GM19238 (cell line): ENCODE measurements around the gene NOCT.
"Not testable (repeated sequence)": the region's sequence is repeated elsewhere in the genome, so short reads cannot be mapped to it uniquely, and the experiment has no call there.

ENCODE experiments used
- DNase-seq: peaks from one replicate; pipeline ENCODE4 v3.0.0; 2011; ENCODE audit warnings: low spot score; ENCODE audit not compliant: insufficient read length

NOCT gene

DNA sequence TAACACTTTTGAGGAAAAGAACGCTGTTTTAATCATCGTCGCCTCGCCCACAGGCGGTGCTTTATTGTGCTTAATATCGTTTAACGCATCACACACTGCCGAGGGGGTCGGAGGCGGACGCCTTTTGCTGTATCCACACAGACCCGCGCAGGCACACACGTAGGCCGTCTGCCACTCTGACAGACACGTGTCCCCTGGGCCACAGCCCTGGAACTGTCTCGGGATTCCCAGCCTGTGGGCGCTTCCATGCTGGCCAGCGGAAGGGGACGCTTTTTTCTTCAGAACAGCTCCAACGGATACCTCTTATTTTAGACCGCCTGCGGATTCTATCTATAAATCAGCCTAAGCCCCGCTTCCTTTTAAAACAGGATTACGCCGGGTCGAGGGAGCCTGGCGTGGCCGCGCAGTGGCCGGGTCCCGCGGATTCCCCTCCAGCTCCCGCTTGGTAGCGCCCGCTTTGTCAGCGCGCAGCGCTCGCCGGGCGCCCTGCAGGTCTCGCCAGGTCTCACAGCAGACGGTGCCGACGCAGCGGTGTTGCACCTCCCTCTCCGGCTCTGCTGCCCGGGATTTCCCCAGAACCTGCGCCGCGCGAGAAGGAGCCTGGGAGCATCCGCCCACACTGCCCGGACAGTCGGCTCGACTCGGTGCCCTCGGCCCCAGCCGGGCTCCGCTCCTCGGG lies at the start of gene NOCT:
Gene NOCT (plus strand): TSS at position 513 of the 679 bp plus-strand sequence. CDS start 201 bp downstream, outside the sequence.
- peak; percentile 93 for DNase-seq

GRCh38 chr4:138967313-138967712 lies 48.3 kb upstream of the NOCT start:
- no peak for DNase-seq

- no peak for DNase-seq
These were observed 42.4 kb upstream of the NOCT start for GRCh38 chr4:138972956-138973801.

GRCh38 chr4:138975225-138975624 lies 40.4 kb upstream of the NOCT start:
- DNase-seq, result no peak

DNA sequence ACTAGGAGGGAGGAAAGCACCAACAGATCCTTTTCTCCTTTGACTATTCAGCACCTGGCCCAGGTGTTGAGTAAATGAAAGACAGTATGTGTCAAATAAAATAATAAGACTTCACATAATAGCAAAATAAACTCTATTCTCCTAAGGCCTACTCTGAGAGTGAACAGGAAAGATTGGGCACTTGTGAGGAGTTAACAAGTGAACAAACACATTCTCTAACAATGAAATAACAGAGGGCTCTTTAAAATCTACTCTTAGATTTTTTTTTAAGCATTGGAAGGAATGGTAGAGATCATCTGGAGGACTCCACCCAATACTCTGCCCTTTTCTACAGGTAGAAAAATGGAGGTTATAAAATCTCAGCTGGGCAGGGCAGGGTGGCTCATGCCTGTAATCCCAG lies 39.1 kb upstream of the NOCT start:
- no peak for DNase-seq

DNA sequence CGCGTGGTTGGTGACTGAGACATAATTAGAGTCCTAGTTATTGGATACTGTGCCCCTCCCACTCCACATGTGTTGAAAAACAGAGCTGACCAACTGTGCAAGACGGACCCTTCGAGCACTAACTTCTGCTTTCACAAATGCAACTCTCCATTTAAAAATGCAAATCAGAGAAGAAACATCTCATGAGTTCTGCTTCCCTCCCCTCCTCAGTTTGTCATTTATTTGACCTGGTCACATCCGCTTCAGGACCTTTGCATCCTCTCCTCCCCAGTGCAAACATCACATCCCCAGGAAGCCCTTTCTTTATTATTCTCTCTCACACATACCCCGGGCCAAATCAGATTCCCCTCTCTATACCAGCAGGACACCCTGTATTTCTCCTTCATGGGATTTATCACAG lies 38.1 kb upstream of the NOCT start:
- DNase-seq, result peak; percentile 23

DNA sequence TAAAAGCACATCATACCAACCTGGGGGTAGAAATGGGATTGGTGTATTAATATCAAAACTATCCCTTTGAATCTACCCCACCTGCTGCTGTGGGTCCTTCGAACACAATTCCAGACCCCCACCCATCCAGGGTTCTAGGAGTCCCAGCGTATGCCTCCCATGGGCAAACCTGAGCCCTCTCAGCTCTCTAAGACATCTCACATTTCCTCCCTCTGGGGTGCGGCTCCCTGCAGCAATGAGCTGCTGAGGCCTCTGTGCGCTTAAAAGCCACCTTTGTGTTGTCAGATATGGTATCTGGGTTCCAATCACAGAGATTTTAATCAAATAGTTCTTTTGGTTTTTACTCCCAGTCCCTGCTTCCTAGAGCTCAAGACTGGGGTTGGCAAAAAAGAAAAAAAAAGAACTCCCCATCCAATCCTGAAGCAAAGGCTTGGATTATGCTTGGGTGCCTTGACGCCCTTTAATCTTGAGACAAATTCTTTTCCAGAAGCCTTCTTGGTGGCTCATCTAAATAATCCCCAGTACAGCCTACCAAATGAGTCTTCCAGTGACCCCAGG lies 37.5 kb upstream of the NOCT start:
- no peak for DNase-seq

GRCh38 chr4:138978600-138978999 lies 37.0 kb upstream of the NOCT start:
- DNase-seq, result no peak

DNA sequence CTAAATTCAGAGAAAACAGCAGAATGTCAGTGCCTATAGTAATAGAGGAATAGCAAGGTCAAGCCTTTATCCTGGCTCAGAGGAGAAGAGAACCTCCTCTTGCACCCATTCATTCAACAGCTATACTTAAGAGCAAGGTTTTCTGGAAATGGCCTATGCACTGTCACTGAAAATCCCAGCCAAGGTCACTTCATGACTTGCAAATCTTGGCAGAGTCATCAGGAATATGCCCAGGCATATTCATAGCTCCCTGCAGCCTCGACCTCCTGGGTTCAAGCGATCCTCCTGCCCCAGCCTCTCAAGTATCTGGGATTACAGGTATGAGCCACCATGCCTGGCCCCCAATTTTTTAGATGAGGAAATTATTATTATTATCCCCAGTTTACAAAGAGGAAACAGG lies 35.8 kb upstream of the NOCT start:
- DNase-seq, result no peak

DNA sequence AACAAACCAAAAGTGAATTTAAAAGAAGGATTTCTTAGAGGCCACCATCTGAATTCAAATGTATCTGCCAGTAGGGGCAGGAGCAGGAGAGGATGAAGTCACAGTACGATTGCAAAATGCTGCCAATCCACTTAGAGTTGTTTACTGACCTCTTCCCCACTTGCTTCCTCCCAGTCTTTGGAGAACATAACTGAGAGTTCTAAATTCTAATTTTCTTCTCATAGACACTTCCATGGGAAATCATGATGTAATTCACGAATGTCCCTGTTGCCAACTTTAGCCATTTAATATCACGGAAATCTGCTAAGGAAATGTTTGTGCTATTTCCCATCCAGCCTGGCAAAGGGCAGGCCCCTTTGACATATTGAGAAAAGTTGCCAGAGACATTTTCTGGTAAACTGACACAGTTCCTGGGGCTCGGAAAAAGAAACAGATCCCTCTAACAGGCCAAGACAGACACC lies 33.6 kb upstream of the NOCT start:
- DNase-seq, result no peak

DNA sequence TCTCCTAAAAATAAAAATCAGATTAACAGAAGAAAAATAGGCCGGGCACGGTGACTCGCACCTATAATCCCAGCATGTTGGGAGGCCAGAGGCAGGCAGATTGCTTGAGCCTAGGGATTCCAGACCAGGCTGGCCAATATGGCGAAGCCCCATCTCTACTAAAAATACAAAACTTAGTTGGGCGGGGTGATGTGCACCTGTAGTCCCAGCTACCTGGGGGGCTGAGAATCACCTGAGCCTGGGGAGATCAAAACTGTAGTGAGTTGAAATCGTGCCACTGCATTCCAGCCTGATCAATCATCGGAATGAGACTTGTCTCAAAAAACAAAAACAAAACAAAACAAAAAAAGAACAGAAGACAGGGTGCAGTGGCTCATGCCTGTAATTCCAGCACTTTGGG lies 32.8 kb upstream of the NOCT start:
- no peak for DNase-seq

GRCh38 chr4:138983690-138984089 lies 31.9 kb upstream of the NOCT start:
- no peak for DNase-seq

GRCh38 chr4:138984647-138985046 lies 30.9 kb upstream of the NOCT start:
- no peak for DNase-seq

DNA sequence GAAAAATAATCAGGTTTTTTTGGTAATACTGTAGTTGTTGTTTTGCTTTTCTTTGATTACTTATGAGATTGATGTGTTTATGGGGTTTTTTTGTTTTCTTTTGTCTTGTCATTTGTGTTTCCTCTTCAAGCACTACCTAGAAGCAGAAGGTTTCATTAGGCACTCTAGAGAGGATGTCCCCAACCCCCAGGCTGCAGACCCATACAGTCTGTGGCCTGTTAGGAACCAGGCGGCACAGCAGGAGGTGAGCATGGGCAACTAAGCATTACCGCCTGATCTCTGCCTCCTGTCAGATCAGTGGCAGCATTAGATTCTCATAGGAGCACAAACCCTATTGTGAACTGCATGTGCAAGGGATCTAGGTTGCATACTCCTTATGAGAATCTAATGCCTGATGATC lies 22.9 kb upstream of the NOCT start:
- no peak for DNase-seq

- DNase-seq, result no peak
These were observed 19.5 kb upstream of the NOCT start for GRCh38 chr4:138996090-138996489.

DNA sequence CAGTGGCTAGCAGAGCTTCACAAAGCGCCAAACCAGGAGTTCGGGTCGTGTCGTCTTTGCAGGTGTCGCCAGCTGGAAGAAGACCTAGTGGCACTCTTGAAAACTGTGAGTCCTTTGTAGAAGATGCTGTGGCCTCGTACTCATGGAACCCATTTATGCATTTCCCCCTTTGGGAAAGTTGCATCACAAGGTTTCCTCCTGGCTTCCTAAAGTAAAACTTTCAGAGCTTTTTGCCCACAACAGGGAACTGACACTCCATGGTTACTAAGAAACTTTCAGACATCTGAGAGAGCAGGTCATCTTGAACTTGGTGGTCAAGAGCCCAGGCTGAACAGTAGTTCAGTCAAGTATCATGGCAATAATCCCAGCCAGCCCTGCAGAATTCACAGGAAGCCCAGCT lies 15.9 kb upstream of the NOCT start:
- DNase-seq, result no peak

GRCh38 chr4:139000134-139000533 lies 15.4 kb upstream of the NOCT start:
- DNase-seq, result not testable (repeated sequence)

DNA sequence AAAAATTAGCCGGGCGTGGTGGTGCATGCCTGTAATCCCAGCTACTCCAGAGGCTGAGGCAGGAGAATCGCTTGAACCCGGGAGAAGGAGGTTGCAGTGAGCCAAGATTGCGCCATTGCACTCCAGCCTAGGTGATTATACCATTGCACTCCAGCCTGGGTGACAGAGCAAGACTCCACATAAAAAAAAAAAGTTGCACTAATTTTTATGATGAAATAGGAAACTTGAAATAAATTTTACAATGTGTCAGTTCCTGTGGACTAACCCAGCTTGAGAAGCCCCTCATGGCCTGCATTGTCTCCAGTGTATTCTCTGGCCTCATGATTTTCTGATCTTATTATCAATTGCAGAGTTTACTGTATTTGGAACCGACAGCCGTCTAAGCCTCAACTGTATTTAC lies 14.2 kb upstream of the NOCT start:
- DNase-seq, result not testable (repeated sequence)

GRCh38 chr4:139003668-139004067 lies 11.9 kb upstream of the NOCT start:
- DNase-seq, result not testable (repeated sequence)

- DNase-seq, result no peak
These were observed 9.8 kb upstream of the NOCT start for GRCh38 chr4:139005774-139006173.

DNA sequence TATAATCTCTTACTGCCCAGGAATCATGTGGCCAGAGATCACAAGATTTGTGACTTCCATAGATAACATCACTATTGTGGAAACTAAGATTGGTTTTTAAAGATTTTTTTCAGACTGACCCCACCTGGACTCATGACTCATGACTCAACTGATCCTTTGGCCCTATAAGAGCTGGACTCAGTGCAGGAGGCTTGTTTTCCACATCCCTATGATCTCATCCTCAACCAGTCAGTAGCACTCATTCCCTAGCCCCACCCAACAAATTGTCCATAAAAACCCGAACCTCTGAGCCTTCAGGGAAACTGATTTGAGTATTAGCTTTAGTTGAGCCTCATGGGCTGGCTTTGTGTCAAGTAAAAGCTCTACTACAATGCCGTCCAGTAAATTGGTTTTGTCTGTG lies 7.9 kb upstream of the NOCT start:
- no peak for DNase-seq

DNA sequence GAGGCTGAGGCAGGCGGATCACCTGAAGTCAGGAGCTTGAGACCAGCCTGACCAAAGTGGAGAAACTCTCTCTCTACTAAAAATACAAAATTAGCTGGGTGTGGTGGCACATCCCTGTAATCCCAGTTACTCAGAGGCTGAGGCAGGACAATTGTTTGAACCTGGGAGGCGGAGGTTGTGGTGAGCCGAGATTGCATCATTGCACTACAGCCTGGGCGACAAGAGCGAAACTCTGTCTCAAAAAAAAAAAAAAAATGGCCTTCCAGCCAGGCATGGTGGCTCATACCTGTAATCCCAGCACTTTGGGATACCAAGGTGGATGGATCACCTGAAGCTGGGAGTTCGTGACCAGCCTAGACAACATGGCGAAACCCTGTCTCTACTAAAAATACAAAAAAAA lies 7.3 kb upstream of the NOCT start:
- not testable (repeated sequence) for DNase-seq
